Raji (cell line): ENCODE results near the gene SWSAP1.

Source experiments
- POLR2A ChIP-seq: IDR thresholded peaks from 2 replicates; pipeline ENCODE4 v1.6.1; 2011; ENCODE audit warnings: low read depth, low read length, control low read depth; ENCODE audit not compliant: insufficient read depth

The SWSAP1 gene

GRCh38 chr19:11370744-11371143, 3.7 kb upstream of the SWSAP1 start:
- no peak for TF ChIP-seq POLR2A

GRCh38 chr19:11373166-11373884, 1.1 kb upstream of the SWSAP1 start:
- TF ChIP-seq POLR2A, result no peak

- TF ChIP-seq POLR2A, result no peak
These were observed 507 bp upstream of the SWSAP1 start for GRCh38 chr19:11373885-11374432.

GRCh38 chr19:11375143-11375948, 880 bp downstream of the SWSAP1 start:
- TF ChIP-seq POLR2A, result peak; percentile 71

- peak; percentile 53 for TF ChIP-seq POLR2A
These were observed 2.8 kb downstream of the SWSAP1 start for GRCh38 chr19:11377237-11377636.

- no peak for TF ChIP-seq POLR2A
These were observed 3.3 kb downstream of the SWSAP1 start for GRCh38 chr19:11377756-11378155.

GRCh38 chr19:11378319-11379189, 4.1 kb downstream of the SWSAP1 start:
- TF ChIP-seq POLR2A, result peak; percentile 26; the same call in 1 of the 2 replicates

GRCh38 chr19:11379857-11380350, 5.4 kb downstream of the SWSAP1 start:
- no peak for TF ChIP-seq POLR2A

- peak; percentile 85 for TF ChIP-seq POLR2A
These were observed 6.4 kb downstream of the SWSAP1 start for GRCh38 chr19:11380653-11381537.

GRCh38 chr19:11382898-11383705, 8.6 kb downstream of the SWSAP1 start:
- no peak for TF ChIP-seq POLR2A

GRCh38 chr19:11383706-11384048, 9.2 kb downstream of the SWSAP1 start:
- no peak for TF ChIP-seq POLR2A

- no peak for TF ChIP-seq POLR2A
These were observed 10.3 kb downstream of the SWSAP1 start for GRCh38 chr19:11384778-11385129.
